Suppressor macrophage treated with lipopolysaccharide for 4 hours (primary cell): ENCODE data around the gene KRT13.

Experiments
- DNase-seq: peaks from one replicate; pipeline ENCODE4 v3.0.0-alpha.2; 2020

The KRT13 gene

GRCh38 chr17:41518789-41519449 is 13.5 kb upstream of the KRT13 start, which contains the start of gene KRT15:
Gene KRT15, minus strand, starts transcription at chr17:41518890. Its CDS starts 63 bp downstream, at chr17:41518827.
- DNase-seq = no peak

- DNase-seq = no peak
Observed at GRCh38 chr17:41518031-41518430, 12.6 kb upstream of the KRT13 start.

- DNase-seq = no peak
Observed at GRCh38 chr17:41516830-41517283, 11.4 kb upstream of the KRT13 start.

GRCh38 chr17:41516147-41516829 is 10.9 kb upstream of the KRT13 start:
- DNase-seq = no peak

- no peak for DNase-seq
Observed at GRCh38 chr17:41513168-41513547, 7.7 kb upstream of the KRT13 start.

- DNase-seq = no peak
Observed at GRCh38 chr17:41512546-41513167, 7.2 kb upstream of the KRT13 start.

GRCh38 chr17:41511716-41512115 is 6.3 kb upstream of the KRT13 start:
- DNase-seq = no peak

GRCh38 chr17:41511116-41511515 is 5.7 kb upstream of the KRT13 start:
- no peak for DNase-seq

- no peak for DNase-seq
Observed at GRCh38 chr17:41510251-41511065, 5.0 kb upstream of the KRT13 start.

GRCh38 chr17:41507315-41507880 is 2.0 kb upstream of the KRT13 start:
- DNase-seq = no peak

- peak; percentile 42 for DNase-seq
Observed at GRCh38 chr17:41505809-41506767, 676 bp upstream of the KRT13 start.

GRCh38 chr17:41504246-41504977 is 1.0 kb downstream of the KRT13 start:
- no peak for DNase-seq

- no peak for DNase-seq
Observed at GRCh38 chr17:41503202-41503601, 2.2 kb downstream of the KRT13 start.

GRCh38 chr17:41500131-41500911 is 5.1 kb downstream of the KRT13 start:
- DNase-seq = peak; percentile 40

GRCh38 chr17:41499714-41500113 is 5.7 kb downstream of the KRT13 start:
- no peak for DNase-seq

- DNase-seq = peak; percentile 71
Observed at GRCh38 chr17:41498276-41498675, 7.1 kb downstream of the KRT13 start.

- peak; percentile 90 for DNase-seq
Observed at GRCh38 chr17:41496803-41497484, 8.5 kb downstream of the KRT13 start.

GRCh38 chr17:41494524-41494923 is 10.9 kb downstream of the KRT13 start:
- no peak for DNase-seq

- peak; percentile 64 for DNase-seq
Observed at GRCh38 chr17:41492771-41493170, 12.6 kb downstream of the KRT13 start.
